ENCODE data around the gene PEA15.

- TF ChIP-seq CTCF (IDR thresholded peaks at IDR 0.05) (no peak), EP300 (IDR thresholded peaks at IDR 0.05; ENCODE audit: low read depth) (no peak), POLR2AphosphoS5 (IDR thresholded peaks at IDR 0.05) (no peak), POLR2A (IDR thresholded peaks at IDR 0.05) (no peak)
Measured at GRCh38 chr1:160171354-160171753, 33.8 kb upstream of the PEA15 start.
